Measurements from ENCODE around the gene SLC2A10.
"Not testable (repeated sequence)": the region's sequence is repeated elsewhere in the genome, so short reads cannot be mapped to it uniquely, and the experiment has no call there.

SLC2A10 gene

DNA sequence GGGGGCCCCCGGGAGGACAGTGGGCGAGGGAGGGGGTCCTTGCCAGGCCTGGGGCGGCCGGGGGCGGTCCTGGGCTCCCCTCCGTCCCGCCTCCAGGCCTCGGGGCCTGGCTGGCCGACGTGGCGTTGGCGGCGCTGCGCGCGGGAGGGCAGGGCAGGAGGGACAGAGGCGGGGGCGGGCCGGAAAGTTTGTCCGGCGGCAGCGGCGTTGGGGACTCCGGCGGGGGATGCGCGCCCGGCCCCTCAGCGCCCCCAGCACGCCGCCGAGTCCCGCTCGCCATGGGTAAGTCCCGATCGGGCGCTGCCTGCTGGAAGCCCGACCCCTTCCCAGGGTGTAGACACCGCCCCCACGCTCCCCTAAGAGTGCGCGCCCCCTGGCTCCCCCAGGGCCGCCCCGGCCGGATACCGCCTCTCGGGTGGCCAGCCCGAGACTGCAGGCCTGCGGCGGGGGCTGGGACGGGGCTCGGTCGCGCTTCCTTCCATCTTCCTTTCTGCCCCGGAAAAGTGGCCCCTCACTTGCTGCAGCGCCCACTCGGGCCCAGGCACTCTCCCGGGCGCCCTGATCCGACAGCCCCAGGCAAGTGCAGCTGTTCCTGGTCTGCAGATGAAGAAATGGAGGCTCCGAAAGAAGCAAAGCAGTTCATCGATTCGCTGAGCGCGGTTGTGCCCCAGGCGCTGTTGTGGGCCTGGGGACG is at the start of gene SLC2A10:
Gene SLC2A10, plus strand, starts transcription at position 191 of the 694 bp plus-strand sequence. Its CDS starts 88 bp downstream, at position 279.
- DNase-seq: no peak

DNA sequence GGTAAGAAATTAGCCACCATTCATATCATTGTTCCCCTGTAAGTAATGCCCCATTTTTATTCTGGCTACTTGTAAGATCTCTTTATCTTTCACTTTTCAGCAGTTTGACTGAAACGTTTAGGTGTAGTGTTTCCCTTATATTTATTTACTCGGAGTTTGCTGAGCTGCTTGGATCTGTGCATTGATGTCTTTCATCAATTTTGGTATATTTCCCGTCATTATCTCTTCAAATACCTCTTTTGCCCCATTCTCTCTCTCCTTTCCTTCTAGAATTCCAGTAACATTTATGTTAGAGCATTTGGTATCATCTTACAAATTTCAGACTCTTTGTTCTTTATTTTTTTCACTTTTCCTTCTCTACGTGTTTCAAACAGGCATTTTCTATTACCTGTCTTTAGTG is 49.0 kb upstream of the SLC2A10 start:
- no peak for DNase-seq

DNA sequence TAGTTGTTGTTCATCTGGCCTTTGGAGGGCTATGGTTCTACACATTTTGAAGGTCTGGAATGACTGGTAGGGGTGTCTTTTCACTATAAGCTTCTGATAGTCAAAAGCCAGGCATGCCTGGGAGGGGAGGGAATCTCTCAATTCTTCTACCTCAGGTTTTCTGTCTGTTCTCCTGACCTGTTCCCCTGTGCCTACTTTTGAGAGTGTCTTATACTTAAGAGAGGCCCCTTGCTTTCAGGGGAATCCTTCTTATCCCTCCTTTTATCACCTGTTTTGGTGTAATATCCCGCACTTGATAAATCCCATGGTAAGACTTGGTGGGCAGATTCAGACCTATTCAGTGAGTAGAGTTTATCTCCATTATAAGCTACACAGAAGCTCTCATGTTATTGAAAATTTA is 47.8 kb upstream of the SLC2A10 start:
- DNase-seq: no peak

- DNase-seq: no peak
Observed at GRCh38 chr20:46663531-46663930, 45.9 kb upstream of the SLC2A10 start.

DNA sequence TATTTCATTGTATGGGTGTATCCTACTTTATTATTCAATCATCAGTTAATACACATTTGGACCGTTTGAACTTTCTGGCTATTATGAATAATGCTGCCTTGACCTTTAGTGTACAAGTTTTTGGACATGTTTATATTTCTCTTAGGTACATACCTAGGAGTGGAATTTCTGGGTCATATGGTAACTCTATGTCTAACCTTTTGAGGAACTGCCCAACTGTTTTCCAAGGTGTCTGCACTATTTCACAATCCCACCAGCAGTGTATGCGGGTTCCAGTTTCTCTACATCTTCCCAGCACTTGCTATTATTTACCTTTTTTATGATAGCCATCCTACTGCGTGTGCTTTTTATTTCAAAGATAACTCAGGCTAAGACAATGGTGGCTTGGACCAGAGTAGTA is 43.8 kb upstream of the SLC2A10 start:
- no peak for DNase-seq

- no peak for DNase-seq
Observed at GRCh38 chr20:46666306-46666705, 43.1 kb upstream of the SLC2A10 start.

DNA sequence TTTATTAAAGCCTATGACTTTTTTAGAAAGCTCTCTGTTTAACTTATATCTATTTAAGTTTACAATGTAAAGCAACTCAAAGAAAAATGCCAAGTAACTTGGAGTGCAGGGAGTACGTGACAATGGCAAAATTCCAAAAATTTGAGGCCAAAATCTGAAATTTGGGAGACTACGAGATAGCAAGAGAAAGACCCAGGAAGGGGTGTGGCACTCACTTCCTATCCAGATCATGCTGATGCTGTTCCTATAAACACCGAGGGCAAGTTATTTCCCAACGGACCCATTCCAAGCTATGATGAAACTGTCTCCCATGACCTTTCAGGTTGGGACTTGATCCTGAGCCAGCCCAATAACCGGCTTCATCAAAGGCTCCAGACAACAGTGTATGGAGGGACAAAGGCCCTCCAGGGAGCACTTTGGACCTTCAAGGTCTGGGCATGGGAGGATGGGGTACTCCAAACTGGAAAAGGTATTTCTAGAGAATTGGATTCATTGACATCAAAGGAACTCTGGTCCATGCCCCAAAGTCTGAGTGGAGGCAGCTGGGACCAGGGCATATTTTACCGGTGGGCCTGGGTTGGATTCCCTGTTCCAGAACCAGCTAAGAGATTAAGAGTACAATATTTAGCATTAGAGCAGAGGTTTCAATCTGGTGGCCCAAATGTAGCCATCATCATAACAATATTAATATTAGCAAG is 42.5 kb upstream of the SLC2A10 start:
- DNase-seq: no peak

GRCh38 chr20:46670228-46670584 is 39.2 kb upstream of the SLC2A10 start:
- DNase-seq: no peak

DNA sequence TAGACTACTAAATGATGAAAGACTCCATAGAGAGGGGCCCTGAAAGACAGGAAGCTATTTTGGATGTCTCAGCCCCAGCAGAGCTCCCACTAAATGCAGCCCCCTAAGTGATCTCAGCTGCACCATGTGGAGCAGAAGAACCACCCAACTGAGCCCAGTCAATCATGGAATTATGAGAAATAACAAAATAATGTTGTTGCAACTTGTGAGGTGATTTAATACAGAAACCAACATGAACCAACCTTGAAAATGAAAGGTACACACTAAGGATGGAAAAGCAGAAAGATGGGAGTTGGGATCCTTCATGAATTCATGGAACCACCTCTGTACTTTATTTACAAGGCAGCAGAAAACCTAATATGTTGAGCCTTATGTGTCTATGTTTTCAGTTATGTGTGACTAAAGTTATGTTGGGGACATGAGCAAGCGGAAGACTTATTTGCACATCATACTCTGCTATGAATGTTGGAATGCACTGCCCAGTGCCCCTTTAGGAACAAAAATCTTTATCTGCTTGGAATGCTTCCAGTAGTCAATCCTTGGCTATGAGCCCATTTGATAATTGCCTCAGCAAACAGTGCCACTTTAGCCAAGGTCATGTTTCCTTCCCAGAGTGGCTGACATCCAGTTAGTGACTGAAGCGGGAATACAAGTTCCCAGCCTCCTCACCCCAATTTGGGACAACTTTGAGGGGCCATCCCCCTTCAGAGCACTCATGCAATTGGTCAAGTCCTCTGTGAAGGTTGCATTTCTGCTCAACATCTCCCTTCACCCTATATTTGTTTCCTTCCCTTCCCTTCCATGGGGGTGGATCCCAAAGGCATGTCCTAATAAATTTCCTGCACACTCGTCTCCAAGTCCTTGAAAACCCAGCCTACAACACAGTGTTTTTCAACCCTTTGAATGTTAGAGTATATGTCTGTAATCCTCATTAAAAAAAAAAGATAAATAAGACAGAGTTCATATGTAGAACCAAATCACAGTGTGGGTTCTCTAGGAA is 38.6 kb upstream of the SLC2A10 start:
- no peak for DNase-seq

DNA sequence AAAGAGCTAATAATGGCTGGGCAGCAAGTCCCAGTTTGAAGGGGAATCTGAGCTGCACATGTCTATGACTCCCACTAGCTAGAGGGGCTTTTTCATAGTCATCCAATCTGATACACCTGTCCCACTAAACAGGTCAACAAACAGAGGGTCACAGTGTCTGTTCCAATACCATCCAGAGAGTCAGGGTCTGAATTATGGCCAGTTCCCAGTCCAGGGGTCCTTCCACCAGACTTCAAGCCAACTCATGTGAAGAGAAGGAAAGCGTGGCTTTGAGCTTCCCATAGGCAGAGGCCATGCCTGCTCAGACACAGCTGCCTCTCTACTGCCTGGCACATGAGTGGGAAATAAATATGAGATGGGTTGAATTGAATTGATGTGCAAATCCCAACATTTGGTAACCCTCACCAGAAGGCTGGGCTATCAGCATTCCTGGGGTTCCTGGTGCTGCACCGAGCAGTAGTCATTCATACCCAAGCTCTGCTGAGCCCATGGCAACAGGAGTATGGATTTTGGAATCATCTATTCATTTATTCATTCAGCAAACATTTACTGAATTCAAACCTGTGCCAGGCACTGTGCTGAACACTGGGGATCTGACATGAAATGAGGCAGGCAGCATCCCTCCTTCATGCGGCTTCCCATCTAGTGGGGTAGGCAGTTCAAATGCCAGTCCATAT is 37.4 kb upstream of the SLC2A10 start:
- no peak for DNase-seq

- no peak for DNase-seq
Observed at GRCh38 chr20:46672543-46673148, 36.8 kb upstream of the SLC2A10 start.

DNA sequence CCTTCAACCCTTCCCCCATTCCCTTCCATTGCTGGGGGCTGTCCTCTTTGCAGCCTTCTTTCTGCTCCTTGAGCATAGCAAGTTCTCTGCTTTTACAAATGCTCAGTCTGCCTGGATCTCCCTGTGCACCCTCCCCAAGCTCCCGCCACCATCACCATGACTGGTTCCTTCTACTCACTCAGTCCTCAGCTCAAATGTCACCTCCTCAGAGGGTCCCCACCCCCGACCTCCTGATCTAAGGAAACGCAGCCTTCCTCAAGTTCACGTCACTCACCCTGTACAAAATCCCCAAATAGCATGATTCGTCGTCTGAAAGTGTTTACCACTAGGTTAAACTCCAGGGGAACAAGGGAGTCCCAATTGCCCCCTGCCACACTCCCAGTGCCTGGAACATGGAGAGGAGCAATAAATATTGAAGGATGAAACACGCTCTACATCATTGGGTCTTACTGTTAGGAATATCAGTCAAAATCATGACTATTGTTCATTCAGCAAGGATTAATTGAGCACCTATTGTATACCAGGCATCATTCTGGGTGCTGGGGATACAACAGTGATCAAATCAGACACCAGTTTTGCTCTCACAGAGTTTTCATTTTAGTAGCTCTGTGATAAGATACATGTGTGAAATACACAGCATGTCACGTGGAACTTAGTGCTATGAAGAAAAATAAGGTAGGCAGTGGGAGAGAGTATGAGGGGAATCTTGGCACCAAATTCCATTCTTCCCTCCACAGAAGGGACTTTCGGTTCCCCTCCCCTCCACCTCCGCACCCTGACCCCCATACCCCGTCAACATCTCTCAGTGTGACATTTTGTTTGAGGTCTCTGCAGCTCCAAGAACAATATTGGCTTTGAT is 35.8 kb upstream of the SLC2A10 start:
- no peak for DNase-seq

DNA sequence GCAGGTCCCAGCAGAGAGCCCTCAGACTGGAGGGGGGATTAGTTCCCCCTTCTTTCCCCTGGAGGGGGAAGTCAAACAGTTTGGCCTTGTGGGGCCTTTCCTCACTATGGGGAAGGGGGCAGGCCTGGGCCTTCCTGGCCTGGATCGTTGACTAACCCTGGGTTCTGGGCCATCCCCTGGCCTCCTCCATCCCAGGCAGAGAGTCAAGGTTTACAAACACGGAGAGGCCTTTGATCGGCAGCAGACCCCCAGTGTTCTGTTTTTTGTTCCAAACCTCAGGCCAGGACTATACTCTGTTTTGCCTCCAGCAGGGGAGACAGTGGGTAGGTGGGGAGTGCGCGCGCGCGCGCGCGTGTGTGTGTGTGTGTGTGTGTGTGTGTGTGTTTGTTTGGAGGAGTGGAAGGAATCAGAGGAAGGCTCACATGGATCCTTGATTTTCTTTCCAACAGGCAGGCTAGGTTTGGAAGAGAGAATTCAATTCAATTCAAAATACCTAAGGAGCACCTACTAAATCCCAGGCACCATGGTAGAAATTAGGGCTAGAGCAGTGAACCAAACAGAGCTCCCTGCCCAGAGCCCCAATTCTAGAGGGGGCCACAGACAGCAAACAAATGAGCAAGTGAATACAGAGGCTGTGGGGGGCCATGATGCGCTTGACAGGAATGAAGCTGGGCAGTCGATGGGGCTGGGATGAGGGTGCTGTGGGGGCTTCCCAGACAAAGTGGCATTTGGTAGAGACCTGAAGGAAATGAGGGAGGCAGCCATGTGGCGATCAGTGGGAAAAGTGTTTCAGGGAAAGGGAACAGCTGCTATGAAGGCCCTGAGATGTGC is 35.0 kb upstream of the SLC2A10 start:
- no peak for DNase-seq

- not testable (repeated sequence) for DNase-seq
Observed at GRCh38 chr20:46676649-46677316, 32.7 kb upstream of the SLC2A10 start.

DNA sequence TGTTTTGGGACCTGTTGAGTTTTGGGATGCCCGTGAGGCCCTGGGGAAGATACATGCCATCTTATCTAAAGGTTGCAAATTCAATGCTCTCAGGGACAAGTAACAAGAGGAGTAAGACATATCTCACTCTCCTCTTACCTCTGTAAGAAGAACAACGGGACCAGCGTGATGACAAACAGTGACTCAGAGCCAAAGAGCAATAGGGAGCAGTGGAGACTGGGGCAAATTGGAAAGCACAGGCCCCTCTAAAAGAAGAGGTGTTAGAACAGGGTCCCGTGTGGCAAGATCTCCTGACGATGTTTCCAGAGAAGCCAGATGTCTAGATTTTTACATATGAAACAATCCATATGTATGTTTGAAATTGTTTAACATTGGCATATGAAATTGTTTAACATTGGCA is 31.8 kb upstream of the SLC2A10 start:
- DNase-seq: no peak

GRCh38 chr20:46678516-46678915 is 30.9 kb upstream of the SLC2A10 start:
- DNase-seq: no peak

- no peak for DNase-seq
Observed at GRCh38 chr20:46680684-46681031, 28.8 kb upstream of the SLC2A10 start.

GRCh38 chr20:46681032-46681854 is 28.2 kb upstream of the SLC2A10 start:
- DNase-seq: peak; percentile 74

Measured in CD4-positive, alpha-beta T cell treated with Interleukin-17A for 4 hours (primary cell).